A673 (cell line): Measurements from ENCODE around the gene ADARB2. TPM values are rescaled to one million over a fixed set of nuclear protein-coding genes. Genes with fewer than 3 reads are reported as not detected.

ENCODE experiments used
- BruUV-seq: library from RNA; stranded (reverse); fragments of 400-500 nt; replicated peaks from 2 replicates; lab custom pipeline; 2021; lab: Mats Ljungman, UMichigan
- CTCF ChIA-PET: fragments of 300-600 bp; sonication (Branson Sonifier 250); formaldehyde crosslinking; loops from one replicate; lab custom pipeline; 2022; ENCODE audit warnings: antibody characterized with exemption; lab: Charles Lee
- POLR2A ChIA-PET: fragments of 300-600 bp; sonication (Branson Sonifier 250); formaldehyde crosslinking; loops from one replicate; lab custom pipeline; 2022; ENCODE audit warnings: antibody characterized with exemption; ENCODE audit not compliant: low non-redundant PET; lab: Charles Lee
- DNase-seq: peaks from one replicate; pipeline ENCODE4 v3.0.0-alpha.2; 2015; ENCODE audit warnings: low spot score
- H3K27ac ChIP-seq: fragments of 200-600 bp; sonication (generic); 2 replicates; pipeline ENCODE4 v1.5.1; 2016; ENCODE audit warnings: mixed run types, low read depth, mild to moderate bottlenecking, mixed read lengths, antibody characterized with exemption, low read length; ENCODE audit not compliant: poor library complexity, severe bottlenecking
- H3K27me3 ChIP-seq: fragments of 200-600 bp; sonication (generic); replicated peaks from 2 replicates; pipeline ENCODE4 v1.6.1; 2017; ENCODE audit warnings: mixed run types, low read depth, mild to moderate bottlenecking, mixed read lengths, antibody characterized with exemption, low read length; ENCODE audit not compliant: insufficient read depth, poor library complexity
- H3K36me3 ChIP-seq: fragments of 200-600 bp; sonication (generic); 2 replicates; pipeline ENCODE4 v1.6.1; 2016; ENCODE audit warnings: mixed run types, mild to moderate bottlenecking, mixed read lengths, antibody characterized with exemption, low read length; ENCODE audit not compliant: insufficient read depth, poor library complexity, severe bottlenecking
- H3K4me1 ChIP-seq: fragments of 200-600 bp; sonication (generic); 2 replicates; pipeline ENCODE4 v1.6.1; 2017; ENCODE audit warnings: mixed run types, mild to moderate bottlenecking, mixed read lengths, antibody characterized with exemption, low read length; ENCODE audit not compliant: insufficient read depth, poor library complexity, severe bottlenecking
- H3K4me3 ChIP-seq: fragments of 200-600 bp; sonication (generic); 2 replicates; pipeline ENCODE4 v1.5.1; 2016; ENCODE audit warnings: low read depth, mixed run types, mild to moderate bottlenecking, mixed read lengths, low read length; ENCODE audit not compliant: poor library complexity, severe bottlenecking
- H3K9me3 ChIP-seq: fragments of 200-600 bp; sonication (generic); 2 replicates; pipeline ENCODE4 v1.6.1; 2016; ENCODE audit warnings: mixed run types, low read depth, mild to moderate bottlenecking, mixed read lengths, antibody characterized with exemption, low read length; ENCODE audit not compliant: poor library complexity, severe bottlenecking
- EZH2 ChIP-seq: fragments of 200-600 bp; sonication (generic); IDR thresholded peaks from 2 replicates; pipeline ENCODE4 v1.6.1; 2017; ENCODE audit warnings: borderline replicate concordance, low read depth, mild to moderate bottlenecking, mixed read lengths, antibody characterized with exemption, low read length; ENCODE audit not compliant: poor library complexity, severe bottlenecking
- intact Hi-C: fragments of 100-400 bp; cut with micrococcal nuclease; formaldehyde crosslinking; loops from one replicate; pipeline ENCODE4 v1.10.0; 2022; ENCODE audit not compliant: unreplicated experiment
- total RNA-seq: library from RNA; stranded (reverse); gene quantifications from 2 replicates; pipeline ENCODE4 v1.2.3, GENCODE V29; 2021
- TF ChIP-seq, protein P1 (sequence below): fragments of 300-800, 200-600 bp; sonication (generic); conservative IDR thresholded peaks from 2 replicates; pipeline ENCODE4 v1.5.1; 2017; ENCODE audit warnings: low read depth, mild to moderate bottlenecking, antibody characterized with exemption, low read length, moderate library complexity, mixed read lengths

The ADARB2 gene
- total RNA-seq, 1 experiment from 2014 or later: not detected

DNA sequence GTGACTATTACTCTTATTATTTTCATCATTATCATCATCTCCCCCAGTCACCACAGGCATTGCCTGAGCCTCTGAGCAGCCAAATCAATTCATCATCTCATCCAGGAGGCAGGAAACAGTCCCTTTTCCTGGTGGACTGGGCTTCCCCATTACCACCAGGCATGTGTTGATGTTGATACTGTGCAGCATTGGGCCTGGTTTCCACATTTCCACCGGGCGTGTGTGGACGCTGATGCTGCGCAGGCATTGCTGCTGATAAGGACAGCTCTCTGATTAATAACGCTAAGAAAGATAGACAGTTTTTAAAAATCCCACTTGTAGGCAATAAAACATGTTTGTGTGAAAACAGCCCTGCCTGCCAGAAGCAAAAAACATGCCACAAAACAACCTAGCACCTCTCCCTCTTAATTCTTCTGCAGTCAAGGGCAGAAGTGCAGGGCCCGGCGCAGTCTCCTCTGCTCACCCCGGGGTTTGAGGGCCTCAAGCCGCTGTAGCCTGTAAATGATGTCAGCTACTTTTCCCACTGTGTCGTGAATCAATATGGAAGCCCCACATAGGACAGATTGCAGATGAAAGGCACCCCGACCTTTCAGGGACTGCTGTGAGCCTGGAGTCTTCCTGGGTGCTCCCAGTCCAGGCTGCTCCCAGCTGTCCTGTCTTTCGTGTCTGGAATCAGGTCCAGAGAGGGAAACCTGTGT lies 465.1 kb downstream of the ADARB2 start:
- no peaks in the 10 kb centered on the region for H3K9me3 ChIP-seq
- POLR2A ChIA-PET: no interaction called here
- H3K27me3 ChIP-seq: peaks cover 16% of the 10 kb centered on the region
- no peak for TF ChIP-seq EZH2
- TF ChIP-seq, protein P1, sequence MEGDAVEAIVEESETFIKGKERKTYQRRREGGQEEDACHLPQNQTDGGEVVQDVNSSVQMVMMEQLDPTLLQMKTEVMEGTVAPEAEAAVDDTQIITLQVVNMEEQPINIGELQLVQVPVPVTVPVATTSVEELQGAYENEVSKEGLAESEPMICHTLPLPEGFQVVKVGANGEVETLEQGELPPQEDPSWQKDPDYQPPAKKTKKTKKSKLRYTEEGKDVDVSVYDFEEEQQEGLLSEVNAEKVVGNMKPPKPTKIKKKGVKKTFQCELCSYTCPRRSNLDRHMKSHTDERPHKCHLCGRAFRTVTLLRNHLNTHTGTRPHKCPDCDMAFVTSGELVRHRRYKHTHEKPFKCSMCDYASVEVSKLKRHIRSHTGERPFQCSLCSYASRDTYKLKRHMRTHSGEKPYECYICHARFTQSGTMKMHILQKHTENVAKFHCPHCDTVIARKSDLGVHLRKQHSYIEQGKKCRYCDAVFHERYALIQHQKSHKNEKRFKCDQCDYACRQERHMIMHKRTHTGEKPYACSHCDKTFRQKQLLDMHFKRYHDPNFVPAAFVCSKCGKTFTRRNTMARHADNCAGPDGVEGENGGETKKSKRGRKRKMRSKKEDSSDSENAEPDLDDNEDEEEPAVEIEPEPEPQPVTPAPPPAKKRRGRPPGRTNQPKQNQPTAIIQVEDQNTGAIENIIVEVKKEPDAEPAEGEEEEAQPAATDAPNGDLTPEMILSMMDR: no peak
- no peaks in the 10 kb centered on the region for H3K36me3 ChIP-seq
- H3K4me1 ChIP-seq: no peaks in the 10 kb centered on the region
- no peak for DNase-seq
- H3K4me3 ChIP-seq: no peak overlapping the region
- BruUV-seq: no TSS peak
- H3K27ac ChIP-seq: no peak overlapping the region
- intact Hi-C loops: no loop called here
- CTCF ChIA-PET: no interaction called here

DNA sequence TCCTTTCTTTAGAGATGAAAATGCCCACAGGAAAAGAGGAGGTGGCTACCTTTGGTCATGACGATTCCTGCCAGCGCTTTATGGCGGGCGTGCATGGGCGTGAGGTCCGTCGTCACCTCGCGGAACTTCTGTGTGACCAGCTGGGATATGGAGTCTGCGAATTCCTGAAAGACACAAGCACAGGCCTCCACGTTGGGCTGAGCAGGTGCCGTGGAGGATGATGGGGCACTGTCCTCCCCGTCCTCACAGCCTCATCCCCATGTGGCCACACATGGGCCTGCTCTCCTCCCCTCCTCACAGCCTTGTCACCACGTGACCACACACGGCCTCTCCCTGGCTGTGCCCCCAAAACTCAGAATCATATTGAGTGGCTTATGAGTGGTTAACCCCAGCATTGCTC lies 466.4 kb downstream of the ADARB2 start:
- CTCF ChIA-PET: no interaction called here
- DNase-seq: no peak
- intact Hi-C loops: no loop called here

DNA sequence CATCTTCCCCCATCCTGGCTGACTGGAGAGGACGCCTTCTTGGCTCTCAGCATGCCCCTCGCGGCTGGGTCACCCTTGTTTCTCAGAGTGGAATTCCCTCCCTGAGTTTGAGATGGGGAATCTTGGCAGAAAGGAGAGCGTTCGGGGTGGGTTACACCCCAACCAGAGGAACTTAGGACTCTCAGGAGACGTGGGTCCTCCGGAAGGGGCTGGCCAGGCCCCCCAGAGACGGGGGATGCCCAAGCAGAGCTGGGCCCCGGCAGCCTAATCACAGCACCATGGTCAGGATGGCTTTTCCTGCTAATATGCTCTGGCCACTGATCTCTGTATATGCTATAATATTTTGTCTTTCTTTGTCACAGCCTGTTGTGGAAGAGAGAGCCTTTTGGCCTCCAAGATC lies 466.8 kb downstream of the ADARB2 start:
- no peak overlapping the region for H3K27ac ChIP-seq

More for the DNA sequence above, 466.4 kb downstream of the ADARB2 start:
- Histone ChIP-seq H3K27ac (no peak overlapping the region), H3K4me1 (no peaks in the 10 kb centered on the region), H3K27me3 (peaks cover 24% of the 10 kb centered on the region), H3K36me3 (no peaks in the 10 kb centered on the region), H3K9me3 (no peaks in the 10 kb centered on the region), H3K4me3 (no peak overlapping the region)
- no TSS peak for BruUV-seq
- POLR2A ChIA-PET: no interaction called here
- no peak for TF ChIP-seq EZH2
- TF ChIP-seq, protein P1: no peak

More for the DNA sequence above, 466.8 kb downstream of the ADARB2 start:
- H3K36me3 ChIP-seq: no peaks in the 10 kb centered on the region
- no peak overlapping the region for H3K4me3 ChIP-seq
- H3K4me1 ChIP-seq: no peaks in the 10 kb centered on the region
- TF ChIP-seq, protein P1: no peak
- no peak for TF ChIP-seq EZH2
- DNase-seq: no peak
- no peaks in the 10 kb centered on the region for H3K9me3 ChIP-seq
- intact Hi-C loops: no loop called here
- CTCF ChIA-PET: no interaction called here
- POLR2A ChIA-PET: no interaction called here
- H3K27me3 ChIP-seq: peaks cover 24% of the 10 kb centered on the region
- BruUV-seq: no TSS peak
